EL (cell line): ENCODE data around the gene CD84.
"Not testable (repeated sequence)": the region's sequence is repeated elsewhere in the genome, so short reads cannot be mapped to it uniquely, and the experiment has no call there.

Experiments
- DNase-seq: peaks from one replicate; pipeline ENCODE4 v3.0.0-alpha.2; 2016

Gene CD84

DNA sequence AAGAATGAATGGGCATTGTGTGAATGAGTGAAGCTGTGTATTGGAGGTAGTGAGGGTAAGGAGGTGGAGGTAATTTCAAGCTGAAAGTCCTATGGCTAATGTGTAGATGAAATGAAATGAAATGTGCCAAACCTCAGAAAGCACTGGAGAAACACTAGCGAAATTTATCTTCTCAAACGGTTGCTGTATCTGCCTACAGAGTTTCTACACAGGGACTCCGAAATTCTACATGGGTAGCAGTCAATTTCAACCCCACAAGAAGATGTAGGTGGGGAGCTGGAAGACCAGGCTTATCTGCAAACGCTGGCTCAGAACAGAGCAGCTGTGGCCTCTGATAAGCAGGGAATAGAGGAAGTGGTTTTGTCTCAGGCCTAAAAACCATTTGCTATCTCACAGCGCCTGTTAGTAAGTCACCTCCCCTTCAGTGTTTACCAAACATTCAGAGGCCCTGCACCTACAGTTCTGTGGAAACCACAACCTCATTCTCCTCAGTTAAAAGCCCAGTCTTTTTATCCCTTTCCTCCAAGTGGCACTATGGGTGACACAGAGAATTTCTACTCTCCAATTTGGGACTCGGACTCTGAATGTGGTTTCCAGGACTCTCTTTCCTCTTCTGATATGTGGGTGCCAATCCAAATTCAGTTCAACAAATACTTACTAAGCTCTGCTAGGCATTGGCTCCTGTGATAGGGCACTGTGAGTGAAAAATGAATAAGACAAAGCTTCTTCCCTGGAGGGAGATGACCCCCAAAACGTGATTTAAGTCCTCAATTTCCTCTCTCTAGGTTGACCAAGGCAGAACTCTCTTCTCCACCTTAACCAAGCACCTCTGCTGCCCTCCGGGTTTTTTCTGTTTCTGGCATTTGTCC lies 39.1 kb downstream of the CD84 start:
- DNase-seq: no peak

DNA sequence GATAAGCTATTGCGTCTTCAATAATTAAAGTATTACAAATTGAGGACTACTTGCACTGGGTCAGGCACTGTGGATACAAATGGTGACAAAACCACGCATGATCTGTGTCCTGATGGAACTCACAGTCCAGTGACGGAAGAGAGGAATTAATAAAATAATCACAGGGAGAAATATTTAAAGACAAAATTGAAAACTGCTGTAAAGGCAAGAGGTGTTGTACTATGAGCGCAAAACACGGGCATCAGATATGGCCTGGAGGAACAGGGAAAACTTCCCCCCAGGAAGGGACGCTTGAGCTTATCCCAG lies 39.7 kb downstream of the CD84 start:
- no peak for DNase-seq

DNA sequence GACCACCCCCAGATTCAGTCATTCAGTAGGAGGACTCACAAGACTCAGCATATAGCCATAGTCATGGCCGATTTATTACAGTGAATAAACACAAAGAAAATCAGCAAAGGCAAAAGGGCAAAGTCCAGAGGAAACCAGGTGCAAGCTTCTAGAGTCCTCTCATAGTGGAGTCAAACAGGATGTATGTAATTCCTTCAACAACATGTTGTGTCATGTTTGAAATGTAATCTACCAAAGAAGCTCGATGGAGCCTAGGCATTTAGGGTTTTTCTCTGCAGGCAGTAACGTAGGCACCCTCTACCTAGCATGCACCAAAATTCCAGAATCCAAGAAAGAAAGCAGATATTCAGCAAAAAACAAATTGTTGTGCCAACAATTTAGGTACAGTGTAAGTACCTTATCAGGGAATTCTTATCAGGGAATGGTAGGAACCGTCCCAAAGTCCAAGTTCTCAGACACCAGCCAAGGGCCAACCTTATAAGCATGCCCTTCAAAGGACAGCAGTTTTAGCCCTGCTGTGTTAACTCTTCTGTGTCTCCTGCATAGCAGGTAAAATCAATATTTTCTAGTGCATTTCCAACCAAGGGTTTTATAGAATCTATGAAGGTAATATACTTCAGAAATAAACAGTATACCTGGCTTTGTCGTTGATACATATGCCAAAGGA lies 40.2 kb downstream of the CD84 start:
- no peak for DNase-seq

- DNase-seq: no peak
Measured at GRCh38 chr1:160537714-160538665, 41.3 kb downstream of the CD84 start.

- no peak for DNase-seq
Measured at GRCh38 chr1:160534823-160535605, 44.3 kb downstream of the CD84 start.

DNA sequence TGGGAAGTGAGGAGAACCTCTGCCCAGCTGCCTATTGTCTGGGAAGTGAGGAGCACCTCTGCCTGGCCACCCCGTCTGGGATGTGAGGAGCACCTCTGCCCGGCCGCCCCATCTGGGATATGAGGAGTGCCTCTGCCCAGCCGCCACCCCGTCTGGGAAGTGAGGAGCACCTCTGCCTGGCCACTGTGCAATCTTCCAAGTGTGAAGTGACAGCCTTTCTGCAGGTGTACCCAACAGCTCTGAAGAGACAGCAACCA lies 46.8 kb downstream of the CD84 start:
- DNase-seq: not testable (repeated sequence)

GRCh38 chr1:160531809-160532556 lies 47.3 kb downstream of the CD84 start:
- not testable (repeated sequence) for DNase-seq

GRCh38 chr1:160529401-160529952 lies 49.8 kb downstream of the CD84 start:
- DNase-seq: not testable (repeated sequence)

GRCh38 chr1:160523789-160524188 lies 55.5 kb downstream of the CD84 start:
- not testable (repeated sequence) for DNase-seq

- DNase-seq: no peak
Measured at GRCh38 chr1:160522622-160523345, 56.5 kb downstream of the CD84 start, which contains the start of gene SLAMF6. SLAMF6 (minus strand) TSS chr1:160523255; CDS start chr1:160523192, 63 bp downstream.

GRCh38 chr1:160522136-160522535 lies 57.2 kb downstream of the CD84 start:
- no peak for DNase-seq

DNA sequence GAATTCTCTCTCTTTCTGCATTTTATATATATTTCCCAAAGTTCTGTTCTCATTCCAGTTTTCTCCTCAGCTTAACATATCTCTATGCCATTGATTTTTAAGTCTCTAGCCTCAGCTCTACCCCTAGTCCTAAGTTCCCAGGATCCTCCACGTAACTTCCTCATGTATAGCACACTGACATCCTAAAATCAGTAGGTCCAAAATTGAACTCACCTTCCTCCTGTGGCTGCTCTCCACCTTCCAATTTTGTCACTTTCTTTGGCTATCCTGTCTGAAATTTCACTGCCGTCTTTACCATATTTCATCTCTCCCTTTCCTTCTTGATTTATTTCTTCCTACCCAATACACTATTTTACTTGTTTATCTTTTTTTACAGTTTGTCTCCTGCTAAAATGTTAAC lies 57.7 kb downstream of the CD84 start:
- no peak for DNase-seq

- DNase-seq: no peak
Measured at GRCh38 chr1:160520999-160521398, 58.3 kb downstream of the CD84 start.

DNA sequence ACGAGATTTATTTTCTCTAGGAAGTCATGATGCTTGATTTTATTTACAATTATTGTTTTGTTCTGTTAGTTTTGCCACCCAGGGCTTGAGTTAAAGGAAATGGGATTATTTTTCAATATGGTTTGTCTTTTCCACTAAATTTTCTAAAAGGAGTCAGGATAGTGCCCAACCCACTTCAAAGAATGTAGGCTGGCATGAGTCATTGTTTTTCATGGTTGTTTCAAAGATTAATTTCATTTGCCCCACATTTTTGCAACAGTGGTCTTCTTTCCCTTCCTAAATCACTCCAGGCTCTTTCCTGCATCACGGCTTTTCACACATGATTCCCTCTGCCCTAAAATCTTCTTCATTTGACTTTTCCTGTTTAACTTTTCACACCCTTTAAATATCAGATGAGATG lies 58.7 kb downstream of the CD84 start:
- peak; percentile 7 for DNase-seq

- DNase-seq: peak; percentile 16
Measured at GRCh38 chr1:160519642-160520435, 59.5 kb downstream of the CD84 start.

GRCh38 chr1:160517519-160517918 lies 61.8 kb downstream of the CD84 start:
- not testable (repeated sequence) for DNase-seq

DNA sequence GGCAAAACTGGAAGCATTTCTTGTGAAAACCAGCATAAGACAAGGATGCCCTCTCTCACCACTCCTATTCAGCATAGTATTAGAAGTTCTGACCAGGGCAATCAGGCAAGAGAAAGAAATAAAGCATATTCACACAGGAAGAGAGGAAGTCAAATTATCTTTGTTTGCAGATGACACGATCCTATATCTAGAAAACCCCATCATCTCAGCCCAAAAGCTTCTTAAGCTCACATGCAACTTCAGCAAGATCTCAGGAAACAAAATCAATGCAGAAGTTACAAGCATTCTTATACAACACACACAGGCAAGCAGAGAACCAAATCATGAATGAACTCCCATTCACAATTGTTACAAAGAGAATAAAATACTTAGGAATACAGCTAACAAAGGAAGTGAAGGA lies 63.4 kb downstream of the CD84 start:
- not testable (repeated sequence) for DNase-seq

DNA sequence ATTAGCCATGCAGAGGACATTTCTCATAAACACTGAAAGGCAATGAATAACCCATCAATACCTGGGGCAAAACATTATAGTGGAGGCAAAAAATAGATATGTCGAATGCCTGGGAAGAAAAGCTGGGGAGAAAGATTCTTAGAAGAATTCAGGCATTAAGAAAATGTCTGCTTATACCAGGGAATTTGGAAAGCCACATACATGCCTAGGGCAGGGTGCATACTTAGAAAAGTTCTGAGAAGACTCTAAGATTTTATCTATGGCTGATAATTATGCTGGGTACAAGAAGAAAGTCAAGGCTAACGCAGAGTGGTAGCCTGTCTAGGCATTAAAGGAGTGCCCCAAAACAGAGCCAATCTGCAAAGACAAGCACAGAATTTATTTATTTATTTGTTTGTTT lies 74.6 kb downstream of the CD84 start:
- DNase-seq: no peak

- no peak for DNase-seq
Measured at GRCh38 chr1:160503087-160503486, 76.2 kb downstream of the CD84 start.
